Activated CD4-positive, alpha-beta memory T cell treated with anti-CD3 and anti-CD28 coated beads for 36 hours (primary cell): ENCODE results near the gene EBI3. TPM values are rescaled to one million over a fixed set of nuclear protein-coding genes. Genes with fewer than 3 reads are reported as not detected.

Experiments used
- total RNA-seq, 2 experiments: library from RNA; stranded (reverse); gene quantifications; one replicate each; pipeline ENCODE4 v1.2.3, GENCODE V29; 2021

The EBI3 gene
- total RNA-seq, 2 experiments from 2014 or later, result 11.0 to 14.2 TPM

Other genes with a start within 250 kb of the EBI3 start
- 1,000 to 10,000 TPM; 3,113 to 3,225 TPM for gene EEF2, start 244.1 kb upstream of the EBI3 start, total RNA-seq
- 10 to 100 TPM; 22.5 to 24.4 TPM for gene PIAS4, start 221.8 kb upstream of the EBI3 start, total RNA-seq
- gene ZBTB7A, start 162.6 kb upstream of the EBI3 start, total RNA-seq, result 10 to 100 TPM; 31.0 to 32.5 TPM
- gene MAP2K2, start 105.4 kb upstream of the EBI3 start, total RNA-seq, result 100 to 1,000 TPM; 128 to 129 TPM
- not detected for gene CREB3L3, start 75.9 kb upstream of the EBI3 start, total RNA-seq
- 10 to 100 TPM; 28.0 to 29.7 TPM for gene SIRT6, start 47.0 kb upstream of the EBI3 start, total RNA-seq
- gene ANKRD24, start 46.8 kb upstream of the EBI3 start, total RNA-seq, result 1 to 10 TPM; 1.7 to 1.8 TPM
- 10 to 100 TPM; 24.0 to 25.5 TPM for gene YJU2, start 17.6 kb downstream of the EBI3 start, total RNA-seq
- gene SHD, start 49.7 kb downstream of the EBI3 start, total RNA-seq, result not detected
- 1 to 10 TPM; 2.4 to 2.6 TPM for gene TMIGD2, start 72.9 kb downstream of the EBI3 start, total RNA-seq
- 1 to 10 TPM; 7.8 to 8.1 TPM for gene FSD1, start 75.1 kb downstream of the EBI3 start, total RNA-seq
- gene STAP2, start 109.3 kb downstream of the EBI3 start, total RNA-seq, result 1 to 10 TPM; 9.1 to 9.4 TPM
- gene MPND, start 114.0 kb downstream of the EBI3 start, total RNA-seq, result 10 to 100 TPM; 19.6 to 22.6 TPM
- gene SH3GL1, start 171.0 kb downstream of the EBI3 start, total RNA-seq, result 10 to 100 TPM; 38.1 to 42.0 TPM
- gene CHAF1A, start 173.1 kb downstream of the EBI3 start, total RNA-seq, result 10 to 100 TPM; 61.6 to 63.5 TPM
- gene UBXN6, start 228.3 kb downstream of the EBI3 start, total RNA-seq, result 10 to 100 TPM; 36.2 to 37.1 TPM
- 10 to 100 TPM; 46.0 to 47.7 TPM for gene HDGFL2, start 242.8 kb downstream of the EBI3 start, total RNA-seq